GM21786 (cell line): ENCODE measurements around the gene MYO7A.

Source experiments
- ATAC-seq: cut with Tn5 transposase; IDR thresholded peaks from one replicate; pipeline ENCODE4 v1.9.1; 2021; ENCODE audit not compliant: unreplicated experiment

MYO7A gene

DNA sequence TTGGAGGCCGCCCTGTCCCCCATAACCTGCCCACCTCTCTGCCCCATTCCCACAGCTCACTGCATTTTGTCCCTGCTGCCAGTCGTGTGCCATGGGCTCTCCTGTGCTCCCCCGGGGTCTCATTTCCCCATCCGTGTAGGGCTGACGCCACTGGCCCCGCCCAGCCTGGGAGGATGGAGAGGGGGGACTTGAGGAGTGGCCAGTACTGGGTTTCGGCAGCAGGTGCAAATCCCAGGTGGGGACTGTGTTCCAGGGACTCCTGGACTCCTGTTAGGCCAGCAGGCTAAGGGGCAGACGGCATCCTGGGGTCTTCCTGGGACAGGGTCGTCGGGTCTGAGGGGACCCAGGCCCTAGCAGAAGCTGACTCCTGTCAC lies 1.2 kb upstream of the MYO7A start:
- ATAC-seq = no peak

GRCh38 chr11:77127235-77127911 lies 673 bp upstream of the MYO7A start:
- no peak for ATAC-seq

- no peak for ATAC-seq
Measured at GRCh38 chr11:77129069-77129841, 1.2 kb downstream of the MYO7A start.

- ATAC-seq = no peak
Measured at GRCh38 chr11:77129842-77130756, 2.1 kb downstream of the MYO7A start.

DNA sequence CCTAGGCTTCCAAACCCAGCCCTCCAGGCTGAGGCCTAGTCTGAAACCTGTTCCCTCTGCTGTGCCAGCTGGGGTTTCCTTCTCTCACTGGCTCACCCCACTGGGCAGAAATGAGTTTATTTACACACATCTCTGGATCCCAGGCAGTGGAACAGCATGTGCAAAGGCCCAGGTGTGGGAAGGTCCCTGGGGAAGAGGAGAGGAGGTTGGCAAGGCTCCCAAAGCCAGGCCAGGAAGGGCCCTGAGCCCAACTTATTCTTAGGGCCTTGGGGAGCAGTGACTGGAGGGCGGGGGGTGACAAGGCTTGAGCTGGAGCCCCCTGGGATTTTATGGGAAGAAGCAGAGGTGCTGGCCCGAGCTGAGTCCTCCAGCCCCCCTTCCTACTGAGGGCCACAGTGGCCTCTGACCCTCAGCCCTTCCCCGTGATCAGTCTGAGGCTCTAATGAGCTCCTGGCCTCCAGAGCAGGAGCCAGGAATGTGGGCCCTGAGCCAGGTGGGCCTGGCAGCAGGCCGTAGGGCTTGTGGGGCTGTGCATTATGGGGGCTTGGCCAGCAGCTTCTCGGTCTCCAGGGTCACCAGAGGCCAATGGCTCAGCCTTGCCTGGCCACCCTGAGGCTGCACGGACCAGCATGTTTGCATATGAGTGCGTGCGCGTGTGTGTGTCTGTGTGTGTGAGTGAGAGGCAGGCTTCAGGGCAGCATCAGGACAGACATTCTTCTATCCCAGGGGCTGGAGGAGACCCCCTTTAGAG lies 2.9 kb downstream of the MYO7A start:
- ATAC-seq = no peak

DNA sequence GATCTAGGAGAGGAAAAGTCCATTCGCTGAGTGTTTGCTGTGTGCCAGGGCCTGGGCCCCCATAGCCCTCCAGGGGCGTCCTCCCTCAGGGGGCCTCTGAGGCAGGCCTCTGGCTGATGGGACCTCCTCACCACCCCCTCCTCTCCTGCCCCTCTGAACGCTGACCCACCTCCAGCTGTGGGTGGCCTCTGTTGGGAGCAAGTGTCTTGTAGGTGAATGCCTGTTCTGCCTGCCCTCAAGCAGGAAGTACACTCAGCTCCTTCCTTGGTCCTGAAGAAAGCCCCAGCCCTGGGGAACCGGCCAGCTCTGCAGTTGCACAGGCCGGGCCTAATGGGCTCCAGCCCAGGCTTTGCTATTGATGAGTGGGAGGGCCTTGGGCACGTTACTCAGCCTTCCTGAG lies 3.5 kb downstream of the MYO7A start:
- no peak for ATAC-seq

DNA sequence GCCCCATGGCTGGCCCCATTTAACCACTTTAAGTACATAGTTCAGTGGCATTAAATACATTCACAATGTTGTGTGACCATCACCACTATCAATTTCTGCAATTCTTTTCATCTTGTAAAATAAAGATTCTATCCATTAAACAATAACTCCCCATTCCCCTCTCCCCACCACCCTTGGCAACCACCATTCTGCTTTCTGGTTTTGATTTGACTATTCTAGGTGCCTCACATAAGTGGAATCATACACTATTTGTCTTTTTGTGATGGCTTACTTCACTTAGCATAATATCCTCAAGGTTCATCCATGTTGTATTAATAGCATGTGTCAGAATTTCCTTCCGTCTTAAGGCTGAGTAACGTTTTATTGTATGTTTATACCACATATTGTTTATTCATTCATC lies 7.0 kb downstream of the MYO7A start:
- ATAC-seq = no peak

- no peak for ATAC-seq
Measured at GRCh38 chr11:77136074-77136473, 8.0 kb downstream of the MYO7A start.

DNA sequence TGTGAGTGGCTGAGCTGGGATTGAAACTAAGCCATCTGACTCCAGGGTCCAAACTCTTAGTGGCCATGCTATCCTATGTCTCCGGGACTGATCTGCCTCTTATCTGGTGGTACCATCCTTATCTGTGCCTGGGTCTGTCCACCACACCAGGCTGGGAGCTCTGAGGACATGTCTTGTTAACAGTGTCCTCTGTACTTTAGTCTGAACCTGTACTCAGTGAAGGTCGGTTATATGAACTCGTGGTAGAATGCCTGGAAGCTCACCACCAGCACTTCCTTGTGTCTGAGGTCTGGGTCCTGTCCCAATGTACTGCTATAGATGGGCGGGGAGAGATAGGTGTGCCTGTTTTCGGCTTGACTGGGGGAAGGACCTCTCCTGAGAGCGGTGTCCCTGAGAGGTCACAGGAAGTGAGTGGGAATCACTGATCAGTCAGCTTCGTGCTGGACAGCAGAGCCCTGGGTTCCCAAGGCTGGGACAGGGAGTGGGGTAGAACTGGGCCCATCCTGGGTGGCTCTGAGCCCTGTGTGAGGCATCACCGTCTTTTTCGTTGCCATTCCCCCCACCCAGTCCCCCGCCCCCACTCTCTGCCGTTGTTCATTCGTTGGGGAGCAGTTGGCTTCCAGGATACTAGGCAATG lies 8.9 kb downstream of the MYO7A start:
- no peak for ATAC-seq

- no peak for ATAC-seq
Measured at GRCh38 chr11:77137421-77137820, 9.4 kb downstream of the MYO7A start.

DNA sequence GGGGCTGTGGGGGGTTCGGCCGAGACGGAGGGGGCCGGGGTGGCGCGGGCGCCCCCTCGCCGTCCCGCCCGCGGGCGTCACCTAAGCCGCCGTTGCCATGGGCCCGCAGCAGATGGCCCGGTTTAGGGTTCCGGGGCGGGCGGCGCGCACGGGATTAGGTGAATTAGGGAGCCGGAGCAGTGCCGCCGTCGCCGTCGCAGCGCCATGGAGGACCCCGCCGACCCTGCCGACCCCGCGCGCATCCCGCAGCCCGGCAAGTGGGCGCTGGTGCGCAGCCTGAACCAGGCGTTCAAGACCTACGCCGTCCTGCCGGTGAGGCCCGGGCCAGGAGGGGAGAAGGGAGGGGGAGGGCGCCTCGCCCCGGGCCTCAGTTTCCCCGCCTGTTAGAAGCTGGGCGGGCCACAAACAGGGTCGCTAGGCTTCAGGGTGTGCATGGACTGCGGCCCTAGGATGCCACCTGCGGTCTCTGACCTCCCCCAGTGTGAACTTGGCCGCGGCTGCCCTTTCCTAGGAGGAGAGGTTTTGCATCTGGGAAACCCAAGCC lies 10.1 kb downstream of the MYO7A start:
- no peak for ATAC-seq

DNA sequence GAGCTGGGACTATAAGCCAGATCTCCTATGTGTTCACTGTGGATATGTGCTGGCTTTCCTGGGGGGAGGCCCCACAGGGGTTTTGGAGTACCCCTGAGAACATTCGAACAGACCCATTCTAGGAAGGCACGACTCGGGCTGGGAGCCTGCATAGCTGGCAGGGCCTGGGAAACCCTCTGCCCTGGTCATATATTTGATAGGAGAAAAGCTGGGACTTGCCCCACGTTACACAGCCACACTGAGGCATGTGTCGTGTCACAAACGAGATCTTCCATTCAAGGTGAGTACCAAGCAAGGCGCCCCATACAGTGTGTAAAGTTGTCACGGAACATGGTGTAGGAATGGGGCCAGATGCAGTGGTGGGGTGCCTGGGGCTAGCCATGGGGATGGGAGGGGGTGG lies 11.2 kb downstream of the MYO7A start:
- no peak for ATAC-seq

- no peak for ATAC-seq
Measured at GRCh38 chr11:77140231-77140851, 12.3 kb downstream of the MYO7A start.

DNA sequence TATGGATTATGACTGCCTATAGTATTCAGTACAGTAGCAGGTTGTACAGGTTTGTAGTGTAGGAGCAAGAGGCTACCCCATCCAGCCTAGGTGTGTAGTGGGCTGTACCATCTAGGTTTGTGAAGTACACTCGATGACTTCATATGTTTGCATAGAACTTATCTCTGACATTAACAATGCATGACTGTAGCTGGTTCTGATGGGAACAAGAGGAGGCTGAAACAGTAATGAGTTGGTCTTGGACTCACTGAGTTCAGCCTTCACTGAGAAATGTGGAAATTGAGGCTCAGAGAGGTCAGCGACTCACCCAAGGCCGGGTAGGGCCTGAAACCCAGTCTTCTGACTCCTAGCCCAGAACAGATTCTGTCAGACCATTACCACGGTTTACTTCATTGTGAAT lies 13.0 kb downstream of the MYO7A start:
- no peak for ATAC-seq

DNA sequence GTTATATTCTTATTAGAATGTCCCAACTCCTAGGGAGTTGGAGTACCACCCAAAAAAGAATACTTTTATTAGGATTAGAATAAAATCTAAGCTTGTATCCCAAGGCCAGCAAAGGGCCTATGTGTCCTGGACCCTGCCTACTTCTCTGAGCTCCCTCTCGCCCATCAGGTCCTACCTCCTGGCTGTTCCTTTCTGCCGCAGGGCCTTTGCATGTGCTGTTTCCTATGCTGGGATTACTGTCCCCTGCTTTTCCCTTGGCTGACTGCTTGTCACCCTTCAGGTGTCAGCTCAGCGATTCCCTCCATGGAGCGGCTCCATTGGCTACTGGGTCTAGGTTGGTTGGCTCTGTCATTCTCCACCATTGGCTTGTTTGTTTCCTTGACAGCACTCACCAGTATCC lies 13.4 kb downstream of the MYO7A start:
- ATAC-seq = no peak

DNA sequence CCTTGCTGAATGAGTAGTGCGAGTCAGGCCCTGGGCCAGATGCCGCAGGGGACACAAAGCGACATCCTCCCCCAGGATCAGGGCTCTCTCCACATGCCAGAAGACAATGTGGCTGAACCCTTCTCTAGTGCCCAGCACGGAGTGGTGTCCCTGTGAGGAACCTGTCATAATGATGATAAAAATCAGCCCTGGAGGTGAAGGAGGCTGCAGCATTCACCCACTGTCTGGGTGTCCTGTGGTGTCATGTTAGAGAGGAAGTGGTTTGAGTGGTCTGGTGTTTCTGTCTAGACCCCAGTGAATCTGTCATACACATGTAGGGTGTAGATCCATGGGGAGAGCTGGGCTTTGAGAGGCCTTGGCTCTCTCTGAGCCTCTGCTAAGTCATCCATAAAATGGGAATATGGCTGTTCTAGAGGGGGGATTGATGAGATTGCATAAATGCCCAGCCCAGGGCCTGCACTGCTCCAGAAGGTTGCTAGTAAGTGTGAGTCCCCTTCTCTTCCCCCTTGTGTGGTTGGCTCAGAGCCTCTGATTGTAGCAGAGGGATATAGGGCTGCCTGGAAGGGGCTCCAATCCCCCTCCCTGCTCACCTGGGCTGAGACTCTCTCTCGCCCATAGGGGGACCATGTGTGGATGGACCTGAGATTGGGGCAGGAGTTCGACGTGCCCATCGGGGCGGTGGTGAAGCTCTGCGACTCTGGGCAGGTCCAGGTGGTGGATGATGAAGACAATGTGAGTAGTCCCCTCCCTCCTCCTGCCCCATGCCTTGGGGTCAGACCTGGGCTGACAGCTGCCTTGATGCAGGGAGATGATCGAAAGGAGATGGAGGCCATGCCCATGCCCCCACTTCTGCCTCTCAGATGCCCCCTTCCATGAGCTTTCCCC lies 14.3 kb downstream of the MYO7A start:
- no peak for ATAC-seq

GRCh38 chr11:77143405-77144020 lies 15.5 kb downstream of the MYO7A start:
- no peak for ATAC-seq

DNA sequence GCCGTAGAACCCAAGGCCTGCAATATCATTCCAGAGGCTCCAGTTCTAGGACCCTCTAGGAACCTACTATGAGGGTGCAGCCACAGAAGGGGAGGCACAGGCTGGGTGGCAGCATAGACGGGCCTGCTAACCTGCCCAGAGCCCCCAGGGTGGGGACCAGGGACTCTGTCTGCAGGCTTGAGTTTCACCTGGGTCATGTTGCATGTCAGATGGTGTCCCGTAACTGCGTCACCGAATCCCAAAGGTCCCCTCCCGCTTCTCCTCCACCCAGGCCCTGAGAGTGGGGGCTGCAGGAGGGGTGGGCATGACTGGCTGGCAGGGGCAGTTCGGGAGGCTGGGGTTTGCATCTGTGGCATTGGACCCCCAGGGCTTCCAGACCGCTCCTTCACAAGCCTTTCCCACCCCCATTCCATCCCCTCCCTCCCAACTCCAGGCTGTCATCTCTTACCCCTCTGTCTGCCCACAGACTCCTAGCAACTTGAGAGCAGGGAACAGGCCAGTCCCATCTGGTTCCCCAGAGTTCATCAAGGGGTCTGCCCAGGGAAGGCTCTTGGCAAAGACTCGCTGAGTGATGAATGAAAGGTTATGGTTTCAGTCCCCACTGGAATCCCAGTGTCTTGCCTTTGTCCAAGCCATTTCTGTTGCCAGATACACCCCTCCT lies 16.3 kb downstream of the MYO7A start:
- ATAC-seq = no peak
